DND-41 (cell line): Measurements from ENCODE around the gene PAPLN.

Experiments used
- ATAC-seq: fragments of 200-7000 bp; cut with Tn5 transposase; 3 replicates; pipeline ENCODE4 v1.9.1; 2021; ENCODE audit warnings: low read depth; ENCODE audit not compliant: insufficient read depth
- DNase-seq: peaks from one replicate; pipeline ENCODE4 v3.0.0-alpha.2; 2020
- H2AFZ ChIP-seq: 2 replicates; pipeline ENCODE4 v1.6.0; 2012; ENCODE audit warnings: low read depth, low read length
- H3K27ac ChIP-seq: 2 replicates; pipeline ENCODE4 v1.5.1; 2012; ENCODE audit warnings: low read length, inconsistent platforms
- H3K27me3 ChIP-seq: fragments of 200-600 bp; sonication (generic); 2 replicates; pipeline ENCODE4 v1.6.0; 2012; ENCODE audit warnings: low read length, mild to moderate bottlenecking, inconsistent platforms; ENCODE audit not compliant: insufficient read depth, poor library complexity
- H3K36me3 ChIP-seq: 2 replicates; pipeline ENCODE4 v1.5.1; 2012; ENCODE audit warnings: low read length, inconsistent platforms; ENCODE audit not compliant: insufficient read depth
- H3K4me1 ChIP-seq: 2 replicates; pipeline ENCODE4 v1.5.1; 2012; ENCODE audit warnings: mild to moderate bottlenecking, low read length; ENCODE audit not compliant: insufficient read depth
- H3K4me2 ChIP-seq: 2 replicates; pipeline ENCODE4 v1.6.0; 2012; ENCODE audit warnings: mild to moderate bottlenecking, moderate library complexity, low read length, inconsistent platforms; ENCODE audit not compliant: insufficient read depth
- H3K4me3 ChIP-seq, 2 experiments: fragments of 200-600 bp in 1 of 2; shearing (Covaris generic) in 1 of 2; 2 replicates each; pipeline ENCODE4 v1.5.1; 2012 to 2016; ENCODE audit warnings: inconsistent platforms in 2 of 2, low read length in 2 of 2, mild to moderate bottlenecking in 2 of 2, low read depth in 1 of 2, moderate library complexity in 1 of 2
- H3K79me2 ChIP-seq: 2 replicates; pipeline ENCODE4 v1.6.0; 2012; ENCODE audit warnings: low read length, inconsistent platforms; ENCODE audit not compliant: insufficient read depth
- H3K9ac ChIP-seq: 2 replicates; pipeline ENCODE4 v1.6.0; 2012; ENCODE audit warnings: low read depth, mild to moderate bottlenecking, inconsistent platforms, low read length, moderate library complexity
- H3K9me3 ChIP-seq: 2 replicates; pipeline ENCODE4 v1.5.1; 2012; ENCODE audit warnings: low read length, moderate library complexity, mild to moderate bottlenecking, inconsistent platforms; ENCODE audit not compliant: insufficient read depth, severe bottlenecking
- H4K20me1 ChIP-seq: 2 replicates; pipeline ENCODE4 v1.6.0; 2012; ENCODE audit warnings: low read length; ENCODE audit not compliant: insufficient read depth
- CTCF ChIP-seq: IDR thresholded peaks from 2 replicates; pipeline ENCODE4 v1.5.1; 2012; ENCODE audit warnings: borderline replicate concordance, low read length, moderate library complexity, mild to moderate bottlenecking; ENCODE audit not compliant: poor library complexity, severe bottlenecking; ENCODE audit errors: extremely low read depth
- EZH2 ChIP-seq: IDR thresholded peaks from 3 replicates; pipeline ENCODE4 v1.6.1; 2012; ENCODE audit warnings: borderline replicate concordance, low read depth, mild to moderate bottlenecking, moderate library complexity, low read length, inconsistent platforms; ENCODE audit not compliant: severe bottlenecking

Gene PAPLN

GRCh38 chr14:73225496-73225895 is 11.8 kb upstream of the PAPLN start:
- ATAC-seq, result no peak
- Histone ChIP-seq H3K9me3 (no peaks in the 10 kb centered on the region), H3K9ac (no peak overlapping the region), H3K4me2 (no peak overlapping the region), H3K36me3 (peaks cover 11% of the 10 kb centered on the region; the same call in 1 of the 2 replicates), H2AFZ (no peak overlapping the region), H3K4me3 (no peak overlapping the region), H3K79me2 (no peaks in the 10 kb centered on the region), H3K27me3 (no peaks in the 10 kb centered on the region), H3K27ac (no peak overlapping the region), H4K20me1 (no peaks in the 10 kb centered on the region; the same call in 1 of the 2 replicates), H3K4me1 (no peaks in the 10 kb centered on the region)
- TF ChIP-seq CTCF (no peak), EZH2 (no peak)
- DNase-seq, result no peak

GRCh38 chr14:73227812-73228781 is 9.2 kb upstream of the PAPLN start:
- no peak overlapping the region for H3K4me3 ChIP-seq
- DNase-seq (no peak), ATAC-seq (no peak)
- no peaks in the 10 kb centered on the region for H4K20me1 ChIP-seq
- H2AFZ ChIP-seq, result no peak overlapping the region
- no peaks in the 10 kb centered on the region for H3K27me3 ChIP-seq
- H3K27ac ChIP-seq, result no peak overlapping the region
- H3K4me1 ChIP-seq, result no peaks in the 10 kb centered on the region
- H3K4me2 ChIP-seq, result no peak overlapping the region
- no peaks in the 10 kb centered on the region for H3K9me3 ChIP-seq
- H3K9ac ChIP-seq, result no peak overlapping the region
- no peak for TF ChIP-seq EZH2
- no peaks in the 10 kb centered on the region; the same call in 1 of the 2 replicates for H3K36me3 ChIP-seq
- H3K79me2 ChIP-seq, result no peaks in the 10 kb centered on the region

GRCh38 chr14:73230051-73230450 is 7.3 kb upstream of the PAPLN start:
- H3K4me1 ChIP-seq, result no peaks in the 10 kb centered on the region
- no peak overlapping the region for H2AFZ ChIP-seq
- no peak overlapping the region for H3K4me3 ChIP-seq
- H3K9ac ChIP-seq, result no peak overlapping the region
- no peak for TF ChIP-seq CTCF
- no peak for TF ChIP-seq EZH2
- peaks cover 8% of the 10 kb centered on the region for H3K27me3 ChIP-seq
- no peaks in the 10 kb centered on the region for H3K9me3 ChIP-seq
- no peaks in the 10 kb centered on the region for H4K20me1 ChIP-seq
- H3K36me3 ChIP-seq, result no peaks in the 10 kb centered on the region
- no peak overlapping the region for H3K27ac ChIP-seq
- no peak overlapping the region for H3K4me2 ChIP-seq
- no peaks in the 10 kb centered on the region for H3K79me2 ChIP-seq
- ATAC-seq (no peak), DNase-seq (no peak)
